Heart right ventricle (tissue), 16 donors: Measurements from ENCODE around the gene PLA2G2F. TPM values are rescaled to one million over a fixed set of nuclear protein-coding genes. Genes with fewer than 3 reads are reported as not detected.

ENCODE experiments used
- ATAC-seq, 8 donors: fragments of 200-7000 bp; cut with Tn5 transposase; one replicate each; pipeline ENCODE4 v1.9.1; 2020; ENCODE audit warnings: mild to moderate bottlenecking in 8 of 8, moderate library complexity in 8 of 8, moderate number of reproducible peaks in 1 of 8
- DNase-seq, 2 donors: peaks; one replicate each; pipeline ENCODE4 v3.0.0-alpha.2; 2020
- H3K27ac ChIP-seq, 10 donors: fragments of 200-600 bp; sonication (generic) in 2 of 10; one replicate each; pipeline versions ENCODE4 v1.5.0 to v1.8.0; 2020 to 2022; ENCODE audit warnings: mild to moderate bottlenecking in 3 of 10
- H3K27me3 ChIP-seq, 7 donors: fragments of 200-600 bp; one replicate each; pipeline ENCODE4 v1.8.0; 2021 to 2022; ENCODE audit warnings: mild to moderate bottlenecking in 2 of 7
- H3K36me3 ChIP-seq, 9 donors: fragments of 200-600 bp; sonication (generic) in 1 of 9; one replicate each; pipeline versions ENCODE4 v1.5.0 to v1.8.0; 2020 to 2022; ENCODE audit warnings: mild to moderate bottlenecking in 2 of 9
- H3K4me1 ChIP-seq, 9 donors: fragments of 200-600 bp; sonication (generic) in 1 of 9; one replicate each; pipeline versions ENCODE4 v1.5.0 to v1.8.0; 2020 to 2022; ENCODE audit warnings: mild to moderate bottlenecking in 4 of 9
- H3K4me3 ChIP-seq, 10 donors: fragments of 200-600 bp; sonication (generic) in 2 of 10; one replicate each; pipeline versions ENCODE4 v1.5.0 to v1.8.0; 2020 to 2022; ENCODE audit warnings: mild to moderate bottlenecking in 7 of 10, moderate library complexity in 2 of 10
- H3K9me3 ChIP-seq, 11 donors: fragments of 200-600 bp in 10 of 11; sonication (generic) in 2 of 11; one replicate each; pipeline versions ENCODE4 v1.5.0 to v1.8.0; 2013 to 2022; ENCODE audit warnings: mild to moderate bottlenecking in 2 of 11, control low read depth in 1 of 11, moderate library complexity in 1 of 11
- WGBS, 2 donors: extraction: QIAGEN DNeasy Blood & Tissue Kit; methylation state at CpG; one replicate each; pipeline ENCODE4 v1.1.7; 2013; ENCODE audit warnings: inconsistent platforms in 1 of 2; 5-methylcytosine and 5-hydroxymethylcytosine counted together
- intact Hi-C, 10 donors: fragments of 100-400 bp; cut with DNase I; formaldehyde crosslinking; loops; one replicate each; pipeline versions ENCODE4 v1.11.1 to v1.14.2; 2022
- polyA plus RNA-seq, 2 donors: library from polyadenylated mRNA; stranded (reverse); fragments of 200-250 nt; gene quantifications; one replicate each; pipeline ENCODE4 v1.2.3, GENCODE V29; 2013
- total RNA-seq, 10 donors: library from RNA; stranded (reverse); fragmentation: NEBNext Ultra II Directional in 3 of 10; extraction: Animal tissue kit (Norgen Biotek cat#: 25700) in 3 of 10; gene quantifications; one replicate each; pipeline versions ENCODE4 v1.2.1 to v1.2.4, GENCODE V29; 2021 to 2023
- TF ChIP-seq, protein P1 (sequence below), 9 donors: fragments of 200-600 bp; sonication (generic) in 2 of 9; IDR thresholded peaks; one replicate each; pipeline versions ENCODE4 v1.5.0 to v1.8.0; 2021 to 2022; ENCODE audit warnings: antibody characterized with exemption in 9 of 9, mild to moderate bottlenecking in 5 of 9, moderate library complexity in 1 of 9
- donor health status: Arrhythmogenic right ventricular cardiomyopathy.
- donor health status: ischemic (EF 13 %, LVEDD 7.1; RV severe dilation, severe dysfunction).
- donor health status: healthy with polysubstance abuse.
- donor health status: DM: no; HTN: yes; CAD: no.
- donor health status: DM: no; HTN: no; CAD: no.
- donor health status: ischemic (EF 25% LVEDD 6.9; RV normal size, moderate dysfunction).
- donor health status: ischemic (EF 25% LVEDD 5.7; RV mildly dilated, moderate dysfunction).
- donor health status: healthy.
- donor health status: DM: yes; HTN: yes; CAD: no.
- donor health status: Ischemic cardiomyopathy.
- donor health status: ischemic (EF 35%, LVEDD 5.7; RV mildly dilated, moderate dysfunction).
- donor health status: nonischemic (EF 11% LVEDD 7.7; RV severe dilation, severe dysfunction).
- donor health status: DM: yes; HTN: yes; CAD: no.
- donor health status: PGD.
- donor health status: ischemic (EF 29% LVEDD 5.4; RV normal size, mild dysfunction).
- donor health status: nonischemic (EF 23%, LVEDD 6.1; RV moderate dilation, normal function).

The PLA2G2F gene
- total and polyA plus RNA-seq, 12 donors = not detected

- no peaks in the 10 kb centered on the region for H3K9me3 ChIP-seq
Measured at GRCh38 chr1:20139776-20140612, 871 bp downstream of the PLA2G2F start.

GRCh38 chr1:20141001-20141400 is 1.9 kb downstream of the PLA2G2F start:
- H3K4me3 ChIP-seq = no peak overlapping the region
- no peak for DNase-seq
- intact Hi-C loops = loop anchor here in 1 of 10 donors (5.0 kb wide), 1 partner anchor 34 kb away; no protein-coding TSS in a partner anchor
- WGBS, 2 donors = 84 to 85% methylated on average over 9 of the region's 9 CpGs
- no peaks in the 10 kb centered on the region for H3K36me3 ChIP-seq
- H3K27me3 ChIP-seq = peaks cover 0 to 9% (median 0%) of the 10 kb centered on the region in 7 donors
- H3K4me1 ChIP-seq = peaks cover 0 to 6% (median 0%) of the 10 kb centered on the region in 9 donors
- TF ChIP-seq, protein P1, sequence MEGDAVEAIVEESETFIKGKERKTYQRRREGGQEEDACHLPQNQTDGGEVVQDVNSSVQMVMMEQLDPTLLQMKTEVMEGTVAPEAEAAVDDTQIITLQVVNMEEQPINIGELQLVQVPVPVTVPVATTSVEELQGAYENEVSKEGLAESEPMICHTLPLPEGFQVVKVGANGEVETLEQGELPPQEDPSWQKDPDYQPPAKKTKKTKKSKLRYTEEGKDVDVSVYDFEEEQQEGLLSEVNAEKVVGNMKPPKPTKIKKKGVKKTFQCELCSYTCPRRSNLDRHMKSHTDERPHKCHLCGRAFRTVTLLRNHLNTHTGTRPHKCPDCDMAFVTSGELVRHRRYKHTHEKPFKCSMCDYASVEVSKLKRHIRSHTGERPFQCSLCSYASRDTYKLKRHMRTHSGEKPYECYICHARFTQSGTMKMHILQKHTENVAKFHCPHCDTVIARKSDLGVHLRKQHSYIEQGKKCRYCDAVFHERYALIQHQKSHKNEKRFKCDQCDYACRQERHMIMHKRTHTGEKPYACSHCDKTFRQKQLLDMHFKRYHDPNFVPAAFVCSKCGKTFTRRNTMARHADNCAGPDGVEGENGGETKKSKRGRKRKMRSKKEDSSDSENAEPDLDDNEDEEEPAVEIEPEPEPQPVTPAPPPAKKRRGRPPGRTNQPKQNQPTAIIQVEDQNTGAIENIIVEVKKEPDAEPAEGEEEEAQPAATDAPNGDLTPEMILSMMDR (IDR thresholded peaks at IDR 0.05) = no peak
- H3K27ac ChIP-seq = no peak overlapping the region
- no peaks in the 10 kb centered on the region for H3K9me3 ChIP-seq
- no peak for ATAC-seq

More at GRCh38 chr1:20139776-20140612, 871 bp downstream of the PLA2G2F start:
- no peak overlapping the region for H3K27ac ChIP-seq
- intact Hi-C loops = loop anchor here in 1 of 10 donors (5.0 kb wide), 1 partner anchor 33 kb away; no protein-coding TSS in a partner anchor
- H3K36me3 ChIP-seq = no peaks in the 10 kb centered on the region
- no peak for DNase-seq
- no peak overlapping the region for H3K4me3 ChIP-seq
- peaks cover 0 to 9% (median 0%) of the 10 kb centered on the region in 7 donors for H3K27me3 ChIP-seq
- TF ChIP-seq, protein P1 (IDR thresholded peaks at IDR 0.05) = no peak
- no peak for ATAC-seq
- WGBS, 2 donors = 82% methylated on average over 13 of the region's 13 CpGs
- peaks cover 0 to 4% (median 0%) of the 10 kb centered on the region in 9 donors for H3K4me1 ChIP-seq

DNA sequence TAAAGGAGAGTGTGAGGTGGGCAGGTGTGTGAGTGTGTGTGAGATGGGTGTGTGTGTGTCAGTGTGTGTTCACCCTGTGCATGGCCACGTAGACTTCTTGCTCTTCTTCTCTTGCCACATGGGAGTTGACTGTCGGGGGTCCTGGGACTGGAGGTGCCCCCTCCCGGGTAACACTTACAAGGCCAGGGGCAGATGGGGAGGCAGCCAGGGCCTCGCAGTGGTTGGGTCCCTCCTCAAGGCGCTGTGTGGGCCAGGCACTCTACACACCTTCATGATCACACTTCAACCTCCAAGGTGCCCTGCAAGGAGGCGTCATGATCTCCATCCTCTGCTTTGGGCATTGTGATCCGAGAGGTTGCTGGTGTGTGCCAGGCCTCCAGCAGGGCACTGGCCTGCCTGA is 2.3 kb downstream of the PLA2G2F start:
- Histone ChIP-seq H3K27ac (no peak overlapping the region), H3K36me3 (no peaks in the 10 kb centered on the region), H3K9me3 (no peaks in the 10 kb centered on the region), H3K4me3 (no peak overlapping the region), H3K27me3 (peaks cover 0 to 9% (median 0%) of the 10 kb centered on the region in 7 donors), H3K4me1 (peaks cover 0 to 6% (median 0%) of the 10 kb centered on the region in 9 donors)
- intact Hi-C loops = loop anchor here in 1 of 10 donors (5.0 kb wide), 1 partner anchor 34 kb away; no protein-coding TSS in a partner anchor
- TF ChIP-seq, protein P1 (IDR thresholded peaks at IDR 0.05) = no peak
- DNase-seq (no peak), ATAC-seq (no peak)
- WGBS, 2 donors = 86 to 90% methylated on average over 7 of the region's 7 CpGs

- H3K36me3 ChIP-seq = no peaks in the 10 kb centered on the region
- intact Hi-C loops = loop anchor here in 1 of 10 donors (5.0 kb wide), 1 partner anchor 35 kb away; no protein-coding TSS in a partner anchor
- DNase-seq = no peak
- WGBS, 2 donors = 81 to 86% methylated on average over 13 of the region's 13 CpGs
- no peaks in the 10 kb centered on the region for H3K9me3 ChIP-seq
- TF ChIP-seq, protein P1 (IDR thresholded peaks at IDR 0.05) = no peak
- ATAC-seq = no peak
- no peak overlapping the region for H3K4me3 ChIP-seq
- H3K4me1 ChIP-seq = peaks cover 0 to 6% (median 0%) of the 10 kb centered on the region in 9 donors
- no peak overlapping the region for H3K27ac ChIP-seq
- peaks cover 0 to 9% (median 0%) of the 10 kb centered on the region in 7 donors for H3K27me3 ChIP-seq
Measured at GRCh38 chr1:20142001-20142710, 3.0 kb downstream of the PLA2G2F start.
